PC-9 (cell line): ENCODE results near the gene MYH14. TPM values are rescaled to one million over a fixed set of nuclear protein-coding genes. Genes with fewer than 3 reads are reported as not detected.

ENCODE experiments used
- BruUV-seq: library from RNA; stranded (reverse); fragments of 400-500 nt; replicated peaks from 2 replicates; lab custom pipeline; 2021; lab: Mats Ljungman, UMichigan
- CTCF ChIA-PET: fragments of 300-600 bp; sonication (Branson Sonifier 250); formaldehyde crosslinking; loops from one replicate; lab custom pipeline; 2022; ENCODE audit warnings: antibody characterized with exemption; lab: Charles Lee
- POLR2A ChIA-PET: fragments of 300-600 bp; sonication (Branson Sonifier 250); formaldehyde crosslinking; loops from one replicate; lab custom pipeline; 2022; ENCODE audit warnings: antibody characterized with exemption; ENCODE audit not compliant: unreplicated experiment; lab: Charles Lee
- DNase-seq, 2 experiments: peaks; one replicate each; pipeline versions ENCODE4 v3.0.0 to v3.0.0-alpha.2; 2015 to 2022; ENCODE audit warnings: mixed read lengths in 1 of 2
- H2AFZ ChIP-seq: fragments of 200-600 bp; sonication (generic); 2 replicates; pipeline ENCODE4 v1.8.1; 2017; ENCODE audit warnings: antibody characterized with exemption
- H3F3A ChIP-seq: fragments of 200-600 bp; sonication (generic); 2 replicates; pipeline ENCODE4 v1.8.1; 2017; ENCODE audit warnings: antibody characterized with exemption, mild to moderate bottlenecking, low read depth; ENCODE audit not compliant: insufficient read depth
- H3K27ac ChIP-seq: fragments of 200-600 bp; sonication (generic); 2 replicates; pipeline ENCODE4 v1.6.1; 2016; ENCODE audit warnings: mixed run types
- H3K27me3 ChIP-seq: fragments of 200-600 bp; sonication (generic); 2 replicates; pipeline ENCODE4 v1.6.1; 2016; ENCODE audit warnings: low read depth, mixed run types; ENCODE audit not compliant: insufficient read depth
- H3K36me3 ChIP-seq: fragments of 200-600 bp; sonication (generic); 2 replicates; pipeline ENCODE4 v1.6.1; 2016; ENCODE audit warnings: low read depth, mixed run types
- H3K4me1 ChIP-seq: fragments of 200-600 bp; sonication (generic); replicated peaks from 2 replicates; pipeline ENCODE4 v1.6.1; 2016; ENCODE audit warnings: mixed run types; ENCODE audit not compliant: insufficient read depth
- H3K4me2 ChIP-seq: fragments of 200-600 bp; sonication (generic); 2 replicates; pipeline ENCODE4 v1.6.1; 2017; ENCODE audit warnings: mixed run types
- H3K4me3 ChIP-seq: fragments of 200-600 bp; sonication (generic); 2 replicates; pipeline ENCODE4 v1.6.1; 2016; ENCODE audit warnings: mixed run types
- H3K79me2 ChIP-seq: fragments of 200-600 bp; sonication (generic); 2 replicates; pipeline ENCODE4 v1.6.1; 2017; ENCODE audit warnings: low read depth, mixed run types
- H3K9me2 ChIP-seq: fragments of 200-600 bp; sonication (generic); 2 replicates; pipeline ENCODE4 v1.8.1; 2017; ENCODE audit warnings: mild to moderate bottlenecking; ENCODE audit not compliant: insufficient read depth
- H3K9me3 ChIP-seq: fragments of 200-600 bp; sonication (generic); 2 replicates; pipeline ENCODE4 v1.8.1; 2016; ENCODE audit warnings: low read depth; ENCODE audit not compliant: insufficient read depth
- H4K20me1 ChIP-seq: fragments of 200-600 bp; sonication (generic); 2 replicates; pipeline ENCODE4 v1.8.1; 2017; ENCODE audit not compliant: insufficient read depth
- EZH2 ChIP-seq: fragments of 200-600 bp; sonication (generic); IDR thresholded peaks from 2 replicates; pipeline ENCODE4 v1.8.0; 2017; ENCODE audit warnings: antibody characterized with exemption, low read depth
- intact Hi-C: fragments of 100-400 bp; cut with micrococcal nuclease; formaldehyde crosslinking; loops from one replicate; pipeline ENCODE4 v1.10.0; 2022; ENCODE audit not compliant: unreplicated experiment
- total RNA-seq: library from RNA; stranded (reverse); gene quantifications from 2 replicates; pipeline ENCODE4 v1.2.3, GENCODE V29; 2021
- TF ChIP-seq, protein P1 (sequence below): fragments of 200-600 bp; sonication (generic); conservative IDR thresholded peaks from 2 replicates; pipeline ENCODE4 v1.6.1; 2017; ENCODE audit warnings: mixed run types, antibody characterized with exemption, mild to moderate bottlenecking, moderate library complexity

Gene MYH14
- total RNA-seq, 1 experiment from 2014 or later, result 115 TPM

DNA sequence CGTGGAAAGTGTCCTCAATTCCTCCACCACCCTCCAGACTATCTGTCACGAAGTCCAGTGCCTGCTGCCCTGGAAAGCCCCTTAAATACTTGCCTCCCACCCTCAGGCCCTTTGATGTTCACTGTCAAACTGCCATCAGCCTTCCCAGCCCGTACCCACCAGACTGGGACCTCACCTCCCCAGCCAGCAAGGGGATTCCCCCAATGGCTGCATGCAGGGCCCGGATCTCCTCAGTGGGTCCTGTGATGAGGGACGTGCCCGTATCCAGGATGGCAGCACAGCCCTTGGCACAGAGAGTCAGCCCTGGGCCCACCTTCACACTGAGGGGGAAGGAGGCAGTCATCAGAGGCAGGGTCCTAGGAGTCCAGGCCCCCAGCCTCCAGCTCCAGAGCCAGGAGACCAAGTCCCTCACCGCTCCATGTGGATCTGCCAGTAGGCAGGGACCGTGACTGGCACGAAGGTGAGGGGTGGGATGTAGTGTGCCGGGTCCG is 156.0 kb downstream of the MYH14 start:
- Histone ChIP-seq H4K20me1 (no peaks in the 10 kb centered on the region), H3K4me3 (no peak overlapping the region), H3K4me1 (no peaks in the 10 kb centered on the region), H3K27me3 (peaks cover 3% of the 10 kb centered on the region; the same call in 1 of the 2 replicates), H2AFZ (no peak overlapping the region), H3K4me2 (no peak overlapping the region), H3K9me2 (no peaks in the 10 kb centered on the region), H3K79me2 (no peaks in the 10 kb centered on the region), H3F3A (peaks cover 4% of the 10 kb centered on the region; the same call in 1 of the 2 replicates), H3K36me3 (no peaks in the 10 kb centered on the region), H3K9me3 (no peaks in the 10 kb centered on the region), H3K27ac (no peak overlapping the region)
- no peak for DNase-seq
- TF ChIP-seq, protein P1, sequence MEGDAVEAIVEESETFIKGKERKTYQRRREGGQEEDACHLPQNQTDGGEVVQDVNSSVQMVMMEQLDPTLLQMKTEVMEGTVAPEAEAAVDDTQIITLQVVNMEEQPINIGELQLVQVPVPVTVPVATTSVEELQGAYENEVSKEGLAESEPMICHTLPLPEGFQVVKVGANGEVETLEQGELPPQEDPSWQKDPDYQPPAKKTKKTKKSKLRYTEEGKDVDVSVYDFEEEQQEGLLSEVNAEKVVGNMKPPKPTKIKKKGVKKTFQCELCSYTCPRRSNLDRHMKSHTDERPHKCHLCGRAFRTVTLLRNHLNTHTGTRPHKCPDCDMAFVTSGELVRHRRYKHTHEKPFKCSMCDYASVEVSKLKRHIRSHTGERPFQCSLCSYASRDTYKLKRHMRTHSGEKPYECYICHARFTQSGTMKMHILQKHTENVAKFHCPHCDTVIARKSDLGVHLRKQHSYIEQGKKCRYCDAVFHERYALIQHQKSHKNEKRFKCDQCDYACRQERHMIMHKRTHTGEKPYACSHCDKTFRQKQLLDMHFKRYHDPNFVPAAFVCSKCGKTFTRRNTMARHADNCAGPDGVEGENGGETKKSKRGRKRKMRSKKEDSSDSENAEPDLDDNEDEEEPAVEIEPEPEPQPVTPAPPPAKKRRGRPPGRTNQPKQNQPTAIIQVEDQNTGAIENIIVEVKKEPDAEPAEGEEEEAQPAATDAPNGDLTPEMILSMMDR, result no peak
- no peak for TF ChIP-seq EZH2
- no TSS peak for BruUV-seq
- ChIA-PET POLR2A (no interaction called here), CTCF (no interaction called here)
- intact Hi-C loops, result no loop called here

Other genes with a start within 250 kb of the MYH14 start
- gene SIGLEC11, start 242.4 kb upstream of the MYH14 start, total RNA-seq, result not detected in 2 replicates
- gene VRK3, start 178.2 kb upstream of the MYH14 start, total RNA-seq, result 53.3 and 62.5 TPM in 2 replicates
- 13.9 and 14.0 TPM in 2 replicates for gene ZNF473, start 177.6 kb upstream of the MYH14 start, total RNA-seq
- gene IZUMO2, start 40.3 kb upstream of the MYH14 start, total RNA-seq, result not detected in 2 replicates
- 9.0 and 9.4 TPM in 2 replicates for gene KCNC3, start 125.8 kb downstream of the MYH14 start, total RNA-seq
- 1.7 and 1.8 TPM in 2 replicates for gene NAPSA, start 162.0 kb downstream of the MYH14 start, total RNA-seq
- gene NR1H2, start 172.8 kb downstream of the MYH14 start, total RNA-seq, result 77.5 and 81.7 TPM in 2 replicates
- 91.2 and 101 TPM in 2 replicates for gene POLD1, start 180.7 kb downstream of the MYH14 start, total RNA-seq
- gene SPIB, start 215.3 kb downstream of the MYH14 start, total RNA-seq, result 0.83 TPM in 1 of 2 replicates, not detected in the other
- gene MYBPC2, start 229.3 kb downstream of the MYH14 start, total RNA-seq, result not detected in 2 replicates